GM12891 (cell line): ENCODE results near the gene HOXA10.

Source experiments
- DNase-seq: peaks from one replicate; pipeline ENCODE4 v3.0.0; 2011; ENCODE audit warnings: low spot score; ENCODE audit not compliant: insufficient read length
- FAIRE-seq: peaks from 2 replicates; lab custom pipeline; 2011; peaks lifted over from hg19 to GRCh38; lab: Jason Lieb, UNC
- PAX5 ChIP-seq: IDR thresholded peaks from 2 replicates; pipeline ENCODE4 v1.6.1; 2011; ENCODE audit warnings: low read length, moderate library complexity, mild to moderate bottlenecking; ENCODE audit not compliant: insufficient read depth, severe bottlenecking
- POLR2A ChIP-seq: IDR thresholded peaks from 2 replicates; pipeline ENCODE4 v1.6.1; 2011; ENCODE audit warnings: low read depth, low read length, control low read depth
- POLR2AphosphoS5 ChIP-seq: IDR thresholded peaks from 2 replicates; pipeline ENCODE4 v1.6.1; 2011; ENCODE audit warnings: low read depth, low read length, control low read depth
- POU2F2 ChIP-seq: IDR thresholded peaks from 2 replicates; pipeline ENCODE4 v1.6.1; 2011; ENCODE audit warnings: low read depth, mild to moderate bottlenecking, control low read depth, low read length, moderate library complexity
- SPI1 ChIP-seq: IDR thresholded peaks from 2 replicates; pipeline ENCODE4 v1.6.1; 2011; ENCODE audit warnings: low read depth, low read length, control low read depth
- TAF1 ChIP-seq: IDR thresholded peaks from 2 replicates; pipeline ENCODE4 v1.6.1; 2011; ENCODE audit warnings: low read depth, low read length, control low read depth

The HOXA10 gene

GRCh38 chr7:27161214-27161720 is 12.9 kb downstream of the HOXA10 start:
- TF ChIP-seq POLR2A, result no peak
- TF ChIP-seq PAX5, result no peak
- TF ChIP-seq POLR2AphosphoS5, result no peak
- TF ChIP-seq POU2F2, result no peak
- no peak for TF ChIP-seq TAF1
- no peak for TF ChIP-seq SPI1
- DNase-seq (no peak), FAIRE-seq (no peak)

DNA sequence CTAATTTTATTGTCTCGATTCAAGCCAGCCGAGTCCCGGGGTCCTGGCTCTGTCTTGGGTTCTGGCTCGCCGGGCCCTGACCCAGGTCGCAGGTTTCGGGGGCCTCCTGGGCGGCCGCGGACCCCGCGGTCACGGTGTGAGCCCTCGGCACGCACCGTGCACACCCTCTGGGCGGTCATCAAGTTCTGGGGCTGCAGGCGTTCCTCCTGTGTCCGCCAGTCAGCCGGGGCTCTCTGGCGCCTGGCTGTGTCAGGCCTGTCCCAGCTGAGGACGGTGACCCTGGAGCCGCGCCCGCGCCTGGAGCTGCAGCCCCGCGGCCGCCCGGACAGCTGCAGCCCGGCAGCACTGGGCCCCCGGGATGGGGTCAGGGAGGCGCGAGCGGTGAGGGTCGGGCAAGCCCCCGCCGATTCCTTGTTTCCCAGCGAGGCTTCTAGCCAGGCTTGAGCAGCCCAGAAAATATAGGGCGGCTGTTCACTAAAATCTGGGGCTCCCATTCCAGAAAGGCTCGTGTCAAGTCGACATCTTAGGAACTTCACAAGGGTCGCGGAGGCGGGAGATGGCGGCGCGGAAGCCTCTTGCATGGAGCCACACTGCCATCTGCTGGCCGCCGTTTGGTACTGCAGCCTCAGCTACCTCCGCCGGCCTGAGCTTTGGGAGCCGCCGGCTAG is 13.4 kb downstream of the HOXA10 start:
- TF ChIP-seq SPI1 (no peak), POU2F2 (no peak), POLR2A (no peak), POLR2AphosphoS5 (no peak), PAX5 (no peak), TAF1 (no peak)
- DNase-seq (peak; percentile 90), FAIRE-seq (peak; percentile 86)

DNA sequence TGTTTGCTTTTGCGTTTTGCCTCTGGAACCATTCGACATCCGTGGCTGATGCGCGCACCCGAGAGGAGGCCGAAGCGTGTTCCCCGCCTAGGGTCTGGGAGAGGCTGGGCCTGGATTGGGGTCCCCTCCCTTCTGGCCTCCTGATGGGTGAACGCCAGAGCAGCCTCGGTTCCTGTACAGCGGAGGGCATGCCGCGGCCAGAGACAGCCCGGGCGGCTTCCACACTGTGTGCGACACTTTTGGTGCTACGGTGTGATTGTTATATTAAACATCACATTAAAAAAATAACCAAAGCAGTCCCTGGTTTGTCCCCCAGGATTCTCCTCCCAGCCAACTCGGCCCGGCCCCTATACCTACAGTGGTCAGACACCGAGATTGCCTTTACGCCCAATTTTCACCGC is 14.0 kb downstream of the HOXA10 start:
- DNase-seq (no peak), FAIRE-seq (no peak)
- TF ChIP-seq TAF1, result no peak
- TF ChIP-seq POLR2AphosphoS5, result no peak
- TF ChIP-seq PAX5, result no peak
- no peak for TF ChIP-seq SPI1
- no peak for TF ChIP-seq POU2F2
- TF ChIP-seq POLR2A, result no peak

DNA sequence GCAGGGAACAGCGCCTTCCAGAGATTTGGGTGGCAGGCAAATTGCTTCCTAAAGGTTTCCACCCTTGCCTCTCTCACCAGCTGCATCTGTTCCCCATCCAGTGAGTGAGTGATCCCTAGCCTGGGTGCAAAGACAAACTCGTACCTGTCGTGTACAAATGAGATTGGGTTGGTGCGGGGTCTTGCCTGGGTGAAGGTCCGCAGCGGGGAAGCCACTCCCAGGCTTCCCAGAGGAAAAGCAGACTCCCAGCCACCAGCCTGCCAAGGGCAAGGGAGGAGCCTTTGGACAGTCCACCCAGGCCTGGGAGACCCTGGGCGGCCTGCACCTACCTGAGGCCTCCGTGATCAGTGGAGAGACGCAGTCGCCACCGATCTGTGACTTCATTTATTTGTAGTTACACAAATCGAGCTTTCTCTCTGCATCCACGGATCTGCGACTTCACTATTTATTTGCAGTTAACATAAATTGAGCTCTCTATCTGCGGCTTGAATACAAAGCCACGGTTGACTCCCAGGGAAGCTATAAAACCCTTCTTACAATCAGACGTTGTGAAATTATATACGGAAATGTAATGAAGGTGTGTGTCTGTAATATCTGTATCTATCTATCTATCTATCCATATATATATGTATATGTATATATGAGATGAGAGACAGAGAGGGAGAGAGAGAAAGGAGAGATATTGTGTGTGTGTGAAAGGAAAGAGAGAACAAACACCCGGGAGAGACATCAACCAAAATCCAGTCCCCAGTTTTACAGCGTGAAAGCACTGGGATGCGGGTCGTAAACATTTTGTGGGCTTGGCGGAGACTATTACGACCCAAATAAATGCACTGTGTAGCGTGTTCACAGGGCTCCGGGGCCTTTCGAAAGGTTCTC is 14.6 kb downstream of the HOXA10 start:
- no peak for TF ChIP-seq SPI1
- TF ChIP-seq PAX5, result no peak
- TF ChIP-seq POLR2A, result no peak
- TF ChIP-seq POU2F2, result no peak
- DNase-seq, result no peak
- no peak for FAIRE-seq

- FAIRE-seq (no peak), DNase-seq (no peak)
These were observed 15.5 kb downstream of the HOXA10 start for GRCh38 chr7:27158436-27159265.

DNA sequence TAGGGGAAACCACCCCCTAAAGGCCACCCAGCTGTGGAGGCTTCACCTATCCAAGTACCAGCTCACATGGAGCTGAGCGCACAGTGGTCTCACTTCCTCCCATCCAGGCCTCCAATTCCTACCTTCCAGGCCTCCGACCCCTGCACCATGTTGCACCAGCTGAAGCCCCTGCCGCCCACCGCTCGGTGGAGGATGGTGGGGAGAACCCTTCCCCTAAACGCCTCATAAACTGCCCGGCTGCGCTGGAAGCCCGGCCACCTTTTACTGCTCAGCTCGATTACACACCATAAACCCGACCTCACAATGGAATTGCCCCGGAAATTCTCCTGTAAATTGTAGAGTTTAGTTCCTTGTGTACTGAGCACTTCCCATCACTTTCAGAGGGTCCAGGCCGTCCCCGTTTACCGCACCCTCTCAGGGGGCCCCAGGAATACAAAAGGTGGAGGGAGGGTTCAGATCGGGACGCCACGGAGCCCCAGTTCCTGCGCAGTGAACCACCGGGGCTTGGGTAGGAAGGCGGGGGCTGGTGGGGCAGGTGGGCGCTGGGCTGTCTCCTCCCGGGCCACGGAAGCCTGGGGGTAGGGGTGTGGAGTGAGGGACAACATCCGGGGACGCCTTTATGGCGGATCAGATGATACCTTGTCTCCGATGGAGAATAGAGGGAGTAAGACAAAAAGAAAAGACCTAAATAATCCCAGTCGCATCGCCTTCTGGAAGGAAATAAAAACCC is 16.3 kb downstream of the HOXA10 start:
- DNase-seq (no peak), FAIRE-seq (no peak)
- TF ChIP-seq POLR2A (no peak), POU2F2 (no peak), PAX5 (no peak), SPI1 (no peak), TAF1 (no peak)

More at GRCh38 chr7:27158436-27159265, 15.5 kb downstream of the HOXA10 start:
- TF ChIP-seq POLR2A (no peak), POLR2AphosphoS5 (no peak), PAX5 (no peak), POU2F2 (no peak), SPI1 (no peak), TAF1 (no peak)

DNA sequence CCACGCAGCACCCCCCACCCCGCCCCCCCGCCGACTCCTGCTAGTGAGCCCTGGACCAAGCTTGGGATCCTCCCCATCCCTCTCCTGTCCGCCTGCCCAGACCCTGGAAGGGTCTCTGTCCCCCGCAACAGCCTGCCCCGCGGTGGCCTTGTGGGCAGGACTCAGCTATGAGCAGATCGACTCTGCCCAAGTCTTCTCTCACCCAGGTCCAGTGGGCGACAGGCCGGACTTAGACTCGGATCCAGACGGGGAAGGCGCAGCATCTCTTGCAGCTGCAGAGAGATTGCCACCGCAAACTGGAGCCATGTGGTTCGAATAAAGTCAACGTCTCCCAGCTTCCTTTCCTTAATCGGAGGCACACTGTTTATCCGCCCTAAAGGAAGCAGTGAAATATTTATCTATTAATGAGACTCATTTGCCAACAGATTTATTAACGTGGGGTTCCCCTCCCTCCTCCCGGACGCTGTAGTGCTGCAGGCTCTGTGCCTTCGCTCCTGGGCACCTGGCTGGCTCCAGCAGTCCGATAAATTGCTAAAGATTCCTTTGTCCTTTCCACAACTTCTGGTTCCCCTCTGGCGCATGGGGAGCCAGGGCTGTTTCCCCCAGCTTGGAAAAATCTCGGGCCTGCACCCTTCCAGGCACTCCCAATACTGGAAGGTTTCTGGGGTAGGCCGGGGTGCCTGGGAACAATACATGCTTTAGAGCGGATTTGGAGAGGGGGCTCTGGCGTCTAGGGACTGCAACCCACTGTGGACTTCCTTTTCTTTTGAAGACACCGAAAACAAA is 17.0 kb downstream of the HOXA10 start:
- DNase-seq, result no peak
- FAIRE-seq, result no peak
- no peak for TF ChIP-seq POLR2AphosphoS5
- TF ChIP-seq POU2F2, result no peak
- no peak for TF ChIP-seq POLR2A
- no peak for TF ChIP-seq TAF1
- no peak for TF ChIP-seq PAX5
- no peak for TF ChIP-seq SPI1

GRCh38 chr7:27156508-27156898 is 17.6 kb downstream of the HOXA10 start, which contains the start of gene HOXA7:
Gene HOXA7, minus strand, starts transcription at chr7:27156675. Its CDS starts 130 bp downstream, at chr7:27156545.
- TF ChIP-seq POLR2AphosphoS5 (no peak), POLR2A (no peak), SPI1 (no peak), PAX5 (no peak), POU2F2 (no peak), TAF1 (no peak)
- DNase-seq (no peak), FAIRE-seq (no peak)
